GM19468 (cell line): ENCODE data around the gene NUAK1.

Experiments
- ATAC-seq: cut with Tn5 transposase; IDR thresholded peaks from one replicate; pipeline ENCODE4 v1.9.1; 2021; ENCODE audit warnings: mild to moderate bottlenecking, moderate library complexity, moderate number of reproducible peaks; ENCODE audit not compliant: unreplicated experiment; ENCODE audit errors: extremely low read depth

Gene NUAK1

DNA sequence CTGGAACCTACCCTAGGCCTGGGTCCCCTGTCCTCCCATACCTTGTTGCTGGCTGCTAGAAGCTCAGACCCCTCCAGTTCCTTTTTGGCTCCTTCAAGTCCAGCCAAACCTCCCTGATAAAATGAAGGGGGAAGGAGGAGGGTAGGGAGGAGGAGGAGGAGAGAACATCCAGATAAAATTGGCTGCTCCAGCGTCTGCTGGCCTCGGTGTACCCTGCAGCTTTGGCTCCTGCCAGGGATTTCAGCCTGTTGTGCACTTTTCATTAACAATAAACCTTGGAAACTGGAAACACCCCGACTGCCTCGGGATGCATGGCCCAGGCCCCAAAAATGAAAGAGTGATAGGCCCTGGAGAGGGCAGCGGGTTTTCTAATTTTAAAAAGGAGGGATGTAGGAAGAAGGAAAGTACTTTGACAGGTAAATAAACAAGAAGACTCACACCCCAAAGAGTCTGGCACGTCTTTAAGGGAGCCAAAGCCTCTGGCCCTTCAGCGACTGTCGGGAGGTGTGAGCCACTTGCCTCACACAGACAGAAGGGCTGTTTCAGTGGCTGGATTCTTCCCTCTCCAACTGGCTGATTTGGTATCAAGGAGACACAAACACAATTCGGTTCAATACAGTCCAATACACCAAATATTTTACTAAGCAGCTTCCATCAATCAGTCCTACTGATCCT lies 49.8 kb downstream of the NUAK1 start:
- ATAC-seq, result no peak

DNA sequence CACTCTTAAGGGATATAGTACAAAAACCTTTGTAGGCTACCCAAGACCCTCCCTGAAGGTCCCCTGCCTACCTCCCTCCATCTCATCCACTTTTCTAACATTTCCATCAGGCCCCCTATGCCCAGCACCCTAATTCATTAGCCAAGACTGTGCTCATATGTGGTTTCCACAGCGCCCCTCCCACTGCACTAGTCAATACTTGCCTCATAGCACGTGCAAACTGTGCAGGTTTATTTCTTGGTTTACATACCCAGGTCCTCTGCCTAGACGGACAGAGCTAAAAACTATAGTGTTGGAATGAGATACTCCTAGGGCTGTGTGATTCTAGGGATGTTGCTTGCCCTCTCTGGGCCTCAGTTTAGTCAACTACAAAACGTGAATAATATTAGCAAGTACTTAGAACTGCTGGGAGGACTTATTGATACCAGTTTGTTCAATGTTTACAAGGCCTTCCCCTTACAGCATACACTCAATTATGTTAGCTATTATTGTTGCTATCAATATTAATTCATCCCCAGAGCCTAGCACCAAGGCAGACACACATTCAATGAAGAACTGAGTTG lies 50.4 kb downstream of the NUAK1 start:
- no peak for ATAC-seq

DNA sequence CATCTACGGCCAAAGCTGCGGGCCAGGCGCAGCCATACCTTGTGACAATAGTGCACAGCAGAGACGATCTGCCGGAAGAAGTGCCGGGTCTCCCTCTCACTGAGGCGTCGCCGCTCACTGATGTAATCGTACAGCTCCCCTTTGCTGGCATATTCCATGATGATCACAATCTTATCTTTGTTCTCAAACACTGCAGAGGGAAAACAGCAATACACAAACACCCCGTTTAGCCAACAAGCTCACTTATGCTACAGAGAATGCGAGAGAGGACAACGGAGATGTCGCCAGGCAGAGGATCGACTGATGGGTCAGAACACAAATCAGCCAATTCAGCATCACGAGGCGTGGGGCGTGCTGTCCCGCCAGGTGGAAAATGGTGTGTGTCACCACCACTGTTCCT lies 52.1 kb downstream of the NUAK1 start:
- no peak for ATAC-seq

DNA sequence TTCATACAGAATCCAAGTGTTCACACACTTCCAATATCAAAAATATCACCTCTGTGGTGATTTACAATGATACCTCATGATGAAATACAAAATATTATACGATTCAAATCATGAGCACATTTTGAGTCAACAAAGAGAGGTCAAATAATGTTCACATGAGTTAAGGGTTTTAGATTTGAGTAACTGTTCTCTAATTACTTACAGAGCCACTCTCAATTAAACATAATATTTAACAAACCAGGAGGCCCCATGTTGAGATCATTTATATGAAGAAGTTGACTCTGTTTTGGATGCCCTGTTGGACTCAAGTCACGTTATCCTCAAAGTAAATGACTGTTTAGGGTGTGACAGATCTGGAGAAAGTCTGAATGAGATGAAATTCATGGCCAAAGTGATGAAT lies 53.5 kb downstream of the NUAK1 start:
- ATAC-seq, result no peak

DNA sequence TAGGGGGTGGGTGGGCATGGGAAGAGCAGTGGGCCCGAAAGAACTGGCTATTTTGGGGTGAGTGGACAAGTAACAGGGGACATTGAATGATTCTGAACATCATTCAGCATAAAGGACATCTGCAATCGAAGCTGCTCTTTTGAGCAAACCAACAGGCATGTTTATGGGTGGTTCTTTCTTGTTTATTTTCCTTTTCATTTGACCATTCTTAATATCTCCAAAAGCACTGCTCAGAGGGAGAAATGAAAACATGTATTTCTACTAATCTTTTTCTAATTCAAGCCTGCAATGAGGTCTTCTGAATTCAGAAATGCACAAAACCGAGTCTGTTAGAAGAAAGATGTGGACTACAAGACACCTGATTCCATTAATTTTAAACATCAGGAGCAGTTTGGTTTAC lies 54.0 kb downstream of the NUAK1 start:
- ATAC-seq, result no peak

DNA sequence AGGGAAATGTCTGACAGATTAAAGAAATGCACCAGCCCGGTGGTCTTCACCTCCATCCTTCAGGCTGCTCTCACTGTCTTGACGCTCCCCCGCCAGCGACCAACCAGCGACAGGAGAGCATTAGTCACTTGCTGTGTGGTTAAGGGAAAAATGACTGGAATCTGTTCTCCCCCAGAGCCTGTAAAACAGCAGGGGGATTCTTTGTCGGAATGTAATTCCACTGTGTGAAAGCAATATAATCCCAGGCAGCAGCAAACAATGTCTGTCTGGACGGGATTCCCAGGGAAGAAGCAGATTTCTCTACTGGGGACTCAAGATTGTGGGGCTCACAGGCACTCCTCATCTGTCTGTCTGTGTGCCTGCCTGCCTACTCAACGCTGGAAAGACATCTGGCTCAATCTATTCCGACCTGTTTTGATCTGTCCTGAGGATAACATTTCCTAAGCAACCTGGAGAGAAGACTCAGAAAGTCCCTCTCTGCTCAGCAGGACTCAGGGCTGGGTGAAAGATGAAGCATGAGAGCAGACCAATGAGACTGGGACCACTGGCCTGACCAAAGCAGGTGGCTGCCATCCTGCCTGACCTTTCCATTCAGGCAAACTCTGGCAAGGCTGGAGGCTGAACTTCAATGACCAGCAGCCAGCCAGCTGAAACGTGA lies 54.6 kb downstream of the NUAK1 start:
- no peak for ATAC-seq

DNA sequence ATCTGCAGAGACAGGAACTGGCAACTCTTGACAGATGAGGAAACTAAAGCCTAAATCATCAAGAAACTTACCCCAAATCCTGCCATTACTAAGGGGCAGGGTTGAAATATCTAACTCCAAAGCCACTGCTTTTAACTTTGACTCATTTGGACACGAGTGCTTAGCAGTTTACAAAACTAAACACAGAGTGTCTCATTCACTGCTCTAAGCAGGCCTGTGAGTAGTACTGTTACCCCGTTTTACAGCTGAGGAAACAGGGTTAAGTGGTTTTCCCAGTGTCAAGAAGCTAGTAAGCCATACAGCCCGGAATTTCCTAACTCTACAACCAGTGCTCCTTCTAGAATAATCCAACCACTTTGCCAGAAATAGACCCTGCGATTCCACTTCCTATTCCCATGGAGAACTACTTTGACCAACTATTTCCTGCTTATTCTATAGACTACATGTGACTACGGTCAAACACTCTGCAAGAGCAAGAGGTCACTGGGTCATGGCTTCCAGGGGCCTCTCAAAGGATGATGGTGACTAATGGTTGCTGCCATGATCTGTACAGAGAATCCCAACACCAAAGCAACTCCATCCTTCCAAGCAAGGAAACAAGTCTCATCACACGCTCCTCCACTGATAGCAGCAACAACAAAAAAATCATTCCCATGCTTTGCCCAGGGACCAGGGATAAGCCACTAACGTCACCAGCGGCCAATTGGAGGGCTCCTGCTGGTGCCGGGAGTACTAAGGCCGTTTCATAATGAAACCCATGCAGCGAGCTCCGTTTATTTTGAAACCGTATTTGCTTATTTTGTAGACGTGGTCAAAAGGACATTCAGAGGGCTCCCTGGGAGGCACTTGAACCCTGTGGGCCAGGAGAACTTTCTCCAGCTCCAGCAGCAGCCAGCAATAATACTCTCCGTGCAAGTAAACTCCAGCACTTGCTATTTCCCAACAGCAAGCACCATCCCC lies 56.3 kb downstream of the NUAK1 start:
- ATAC-seq, result no peak

DNA sequence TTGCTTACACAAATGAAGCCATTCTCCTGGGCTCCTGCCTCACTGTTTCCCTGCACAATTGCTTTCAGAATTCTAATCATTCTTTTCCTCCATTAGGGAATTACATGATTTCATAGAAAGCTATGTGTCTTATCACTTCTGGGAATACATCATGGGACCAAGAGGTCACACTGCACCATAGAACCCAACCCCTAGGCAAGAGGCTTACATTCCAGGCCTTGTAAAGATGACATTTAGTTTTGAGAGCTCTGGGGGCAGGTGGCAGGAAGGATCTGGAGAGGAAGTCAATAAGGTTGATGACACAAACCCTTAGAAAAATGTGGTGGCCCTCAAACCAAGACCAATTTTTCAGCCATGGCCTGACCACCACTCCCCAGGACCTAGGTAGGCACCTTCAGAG lies 57.1 kb downstream of the NUAK1 start:
- ATAC-seq, result no peak

DNA sequence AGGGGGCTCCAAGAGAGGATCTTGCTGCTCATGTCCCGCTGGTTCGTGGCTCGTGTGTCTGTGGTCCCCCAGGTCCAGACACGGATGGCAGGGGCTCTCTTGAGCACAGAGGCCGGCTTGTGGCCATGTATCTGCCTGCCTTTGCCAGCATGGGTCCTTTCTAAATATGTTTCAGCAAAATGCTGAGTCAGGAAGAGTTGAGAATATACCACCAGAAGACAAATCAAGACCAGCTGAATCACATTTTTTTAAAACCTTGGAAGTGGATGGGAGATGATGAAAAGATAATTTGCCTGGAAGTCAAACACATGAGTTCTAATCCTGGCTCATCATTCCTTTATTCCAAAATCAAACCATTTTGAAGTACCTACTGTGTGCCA lies 58.0 kb downstream of the NUAK1 start:
- ATAC-seq, result no peak

DNA sequence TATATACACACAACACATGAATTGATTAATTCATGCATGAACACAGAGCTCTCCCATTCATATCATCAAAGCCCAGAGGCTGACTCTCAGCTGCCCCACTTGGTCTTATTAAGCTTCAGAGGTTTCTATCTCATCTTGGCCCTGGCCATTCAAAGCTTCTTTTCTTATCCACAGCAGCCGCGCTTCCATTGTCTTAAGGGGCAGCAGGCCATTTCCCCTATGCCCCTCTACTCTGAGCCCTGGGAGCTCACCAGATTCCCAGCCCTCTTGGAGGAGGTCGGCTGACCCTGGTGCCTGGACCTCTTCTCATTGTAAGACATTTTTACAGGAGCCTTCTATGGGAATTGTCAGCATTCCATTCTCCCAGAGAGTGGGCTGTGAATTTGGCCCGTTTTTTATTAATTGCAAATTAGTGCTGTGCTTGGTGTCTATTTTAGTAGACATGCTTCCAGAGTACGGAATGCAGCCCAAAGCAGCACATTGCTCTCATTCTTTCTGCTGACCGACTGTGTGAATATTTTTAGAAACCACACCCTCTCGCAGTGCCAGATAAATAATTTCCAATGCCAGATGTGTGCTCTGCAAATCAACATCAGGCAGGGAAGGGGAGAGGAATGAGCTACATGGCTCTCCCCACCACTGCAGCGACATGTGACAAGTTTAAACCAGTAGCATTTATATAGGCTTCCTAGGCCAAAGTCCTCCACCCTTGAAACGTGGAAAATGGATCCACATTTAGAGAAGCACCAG lies 58.5 kb downstream of the NUAK1 start:
- ATAC-seq, result no peak

DNA sequence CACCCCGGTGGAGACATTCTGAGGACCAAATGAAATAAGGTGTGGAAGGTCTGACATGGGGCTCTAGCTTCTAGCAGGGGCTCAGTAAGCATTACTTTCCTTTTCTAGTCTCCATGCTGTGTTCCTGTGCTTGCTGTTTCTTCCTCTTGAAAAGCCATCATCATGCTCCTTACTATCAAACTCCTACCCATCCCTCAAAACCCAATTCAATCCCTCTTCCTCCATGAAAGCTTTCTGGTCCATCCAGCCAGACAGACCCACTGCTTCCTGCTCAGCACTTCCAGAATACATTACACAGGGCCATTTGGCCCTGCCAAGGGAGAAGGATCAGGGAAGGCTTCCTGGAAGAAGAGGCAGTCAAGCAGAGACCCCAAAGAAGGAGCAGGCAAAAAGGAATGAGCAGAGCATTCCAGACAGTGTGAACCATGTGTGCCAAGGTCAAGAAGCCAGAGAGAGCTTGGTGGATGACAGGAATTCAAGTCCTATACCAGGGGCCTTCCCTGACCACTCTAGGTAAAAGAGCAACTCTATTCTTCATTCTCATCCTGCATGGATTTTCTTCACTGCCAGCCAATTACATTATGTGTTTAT lies 59.5 kb downstream of the NUAK1 start:
- no peak for ATAC-seq

DNA sequence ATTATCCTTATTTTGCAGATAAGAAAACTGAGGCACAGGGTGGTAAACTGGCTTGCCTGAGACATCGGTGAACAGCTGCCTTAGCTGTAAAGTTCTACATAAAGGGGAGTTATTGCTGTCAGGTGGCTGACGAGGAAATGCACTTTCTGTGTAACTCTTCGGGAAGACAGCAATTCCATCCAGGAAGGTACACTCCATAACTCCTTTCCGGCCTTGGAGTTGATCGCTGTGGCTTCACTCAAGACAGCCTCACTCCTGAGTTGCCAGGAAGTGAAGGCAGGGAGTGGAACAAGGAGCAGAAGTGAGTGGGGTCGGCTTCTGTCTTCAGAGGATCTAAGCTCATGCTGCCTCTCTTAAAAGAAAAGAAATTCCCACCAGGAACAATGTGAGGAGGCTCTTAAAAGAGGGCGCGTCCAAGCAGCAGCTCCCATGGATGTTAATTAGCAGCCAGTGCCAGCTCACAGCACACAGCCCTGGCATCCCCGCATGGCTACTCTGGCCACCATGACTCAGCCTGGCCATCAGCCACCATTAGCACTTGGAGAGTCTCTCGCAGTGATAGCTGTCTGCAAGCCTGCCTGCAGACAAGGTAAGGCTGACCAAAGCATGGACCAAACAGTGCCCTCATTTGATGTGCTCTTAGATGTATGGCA lies 60.3 kb downstream of the NUAK1 start:
- ATAC-seq, result no peak

DNA sequence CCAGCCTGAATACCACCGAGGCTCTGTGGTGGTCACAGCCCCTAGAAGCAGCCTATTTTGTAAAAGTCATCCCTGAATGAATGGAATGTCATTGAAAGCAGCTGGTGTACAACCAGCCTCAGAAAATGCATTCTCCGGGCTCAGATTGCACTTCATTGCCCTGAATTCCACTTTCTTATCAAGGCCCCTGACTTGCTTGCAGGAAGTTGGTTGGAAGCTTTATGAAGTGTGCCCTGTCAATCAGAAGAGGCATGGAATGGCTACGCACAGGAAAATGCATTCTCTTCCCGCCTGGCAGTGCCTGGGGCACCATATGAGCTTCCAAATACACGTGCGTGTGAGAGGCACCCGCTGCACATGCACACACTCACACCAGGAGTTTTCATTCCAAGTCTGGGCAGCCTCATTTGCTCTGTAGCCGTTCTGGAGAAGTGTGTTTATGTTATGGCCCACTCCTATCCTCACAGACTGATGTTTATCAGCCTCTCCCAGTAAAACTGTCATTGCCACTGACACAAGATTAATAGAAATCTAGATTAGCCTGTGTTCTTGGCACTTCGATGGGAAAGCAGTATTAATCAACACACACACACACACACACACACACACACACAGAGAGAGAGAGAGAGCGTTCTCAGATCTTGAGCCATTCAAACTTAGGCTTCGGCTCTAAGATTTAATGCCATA lies 63.9 kb downstream of the NUAK1 start:
- no peak for ATAC-seq

DNA sequence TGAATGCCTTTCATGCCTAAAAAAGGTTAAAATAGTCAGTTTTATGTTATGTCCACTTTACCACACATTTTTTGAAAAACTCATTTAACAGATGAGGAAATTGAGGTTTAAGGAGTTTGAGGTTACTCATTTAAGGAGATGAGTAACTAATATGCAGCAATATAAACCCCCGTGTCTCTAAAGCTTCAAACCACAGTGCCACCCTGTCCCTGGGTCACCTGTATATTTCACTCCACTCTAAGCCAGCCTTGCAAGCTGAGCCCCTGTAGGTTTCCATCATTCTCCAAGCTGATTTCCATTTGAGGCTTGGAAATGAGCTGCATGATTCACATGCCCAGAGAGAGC lies 64.4 kb downstream of the NUAK1 start:
- no peak for ATAC-seq

DNA sequence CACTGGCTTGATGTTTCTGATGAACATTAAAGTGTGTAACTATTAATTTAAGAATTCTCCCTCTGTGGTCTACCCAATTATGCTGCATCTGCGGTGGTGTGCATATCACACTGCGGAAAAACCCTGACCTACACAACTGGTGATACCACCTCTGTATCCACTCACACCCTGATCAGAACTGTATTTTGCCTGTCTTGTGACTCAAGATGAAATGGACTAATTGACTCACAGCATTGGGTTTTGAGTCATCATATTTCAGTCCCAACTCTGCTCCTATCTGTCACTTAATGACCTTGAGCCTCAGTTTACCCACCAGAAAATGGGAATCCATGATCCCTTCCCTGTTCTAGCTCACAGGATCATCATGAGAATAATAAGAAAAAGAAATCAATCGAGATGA lies 65.6 kb downstream of the NUAK1 start:
- no peak for ATAC-seq

DNA sequence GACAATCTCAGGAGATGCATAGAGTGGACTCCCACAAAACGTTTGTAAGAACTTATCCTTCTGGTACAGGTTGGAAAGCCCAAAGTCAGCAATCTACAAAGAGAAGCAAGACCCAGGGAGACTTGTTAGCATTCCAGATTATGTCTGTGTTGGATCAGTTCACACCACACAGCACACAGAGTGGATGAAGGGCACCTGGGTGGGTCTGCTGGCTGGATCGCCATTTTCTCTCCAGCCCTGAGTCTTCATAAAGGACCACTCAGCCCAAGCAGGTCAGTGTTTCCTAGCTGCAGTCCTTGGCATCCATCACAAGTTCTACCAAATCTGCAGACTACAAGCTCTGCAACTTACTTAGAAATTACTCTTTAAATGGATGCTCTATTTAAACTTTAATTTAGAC lies 66.0 kb downstream of the NUAK1 start:
- no peak for ATAC-seq

DNA sequence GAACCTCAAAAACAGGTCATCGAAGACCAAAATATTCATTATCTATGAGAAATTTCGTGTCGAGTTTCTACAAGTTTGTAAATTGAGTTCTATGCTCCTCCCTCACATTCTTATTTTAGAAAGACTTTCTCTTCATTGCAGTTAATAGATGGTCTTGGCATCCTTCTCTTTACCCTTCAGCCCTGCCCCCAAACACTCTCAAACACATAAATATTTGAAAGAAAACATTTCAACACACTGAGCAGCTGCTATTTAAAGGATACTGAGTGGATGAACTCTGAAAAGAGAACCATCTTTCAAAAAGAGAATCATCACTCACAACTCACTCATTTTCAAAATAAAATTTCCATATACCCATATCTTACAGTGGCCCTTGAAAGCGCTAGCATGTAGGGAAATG lies 67.1 kb downstream of the NUAK1 start:
- ATAC-seq, result no peak

DNA sequence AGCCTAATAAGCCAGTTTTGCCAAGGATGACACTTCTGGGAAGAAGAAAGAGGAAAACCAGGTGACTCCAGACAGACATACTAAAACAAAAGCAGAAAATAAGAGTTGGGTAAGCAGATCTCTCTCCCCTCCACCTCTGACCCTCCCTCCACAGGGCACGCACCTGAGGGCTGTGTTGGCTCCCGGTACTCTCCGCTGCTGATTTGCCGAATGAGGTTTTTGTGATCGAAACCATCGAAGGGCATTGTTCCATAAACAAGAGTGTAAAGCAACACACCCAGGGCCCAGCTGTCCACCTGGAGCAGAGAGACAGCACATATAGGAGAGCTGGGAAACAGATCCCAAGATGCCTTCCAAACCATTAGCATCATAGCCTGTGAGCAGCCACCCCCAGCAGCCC lies 68.1 kb downstream of the NUAK1 start:
- no peak for ATAC-seq

DNA sequence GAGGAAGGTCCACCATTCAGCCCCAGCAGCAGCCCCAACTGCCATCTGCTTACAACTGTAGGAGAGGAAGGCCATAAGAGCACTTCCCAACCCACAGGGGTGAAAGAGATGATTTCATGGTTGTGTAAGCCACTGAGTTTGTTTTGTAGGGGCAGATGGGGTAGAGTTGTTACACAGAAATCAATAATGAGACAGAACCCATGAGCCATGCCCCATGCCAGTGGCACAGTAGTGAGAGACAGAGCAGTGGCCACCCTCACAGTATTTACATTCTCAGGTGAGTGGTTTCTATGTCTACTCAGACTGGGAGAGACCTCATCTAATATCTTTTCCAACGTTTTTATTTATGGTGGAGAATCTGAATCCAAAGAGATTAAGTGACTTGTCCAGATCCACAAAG lies 68.6 kb downstream of the NUAK1 start:
- ATAC-seq, result no peak
